ENCODE data around the gene ZP4.

- no peak for TF ChIP-seq CTCF (IDR thresholded peaks at IDR 0.05)
- no peak for TF ChIP-seq POLR2A (IDR thresholded peaks at IDR 0.05)
Measured at GRCh38 chr1:237895630-237896029, 4.9 kb upstream of the ZP4 start.
